HG03066 (cell line): ENCODE measurements around the gene BRD7.
"Not testable (repeated sequence)": the region's sequence is repeated elsewhere in the genome, so short reads cannot be mapped to it uniquely, and the experiment has no call there.

ENCODE experiments used
- ATAC-seq: cut with Tn5 transposase; IDR thresholded peaks from one replicate; pipeline ENCODE4 v1.9.1; 2021; ENCODE audit warnings: low read depth; ENCODE audit not compliant: unreplicated experiment

Gene BRD7

DNA sequence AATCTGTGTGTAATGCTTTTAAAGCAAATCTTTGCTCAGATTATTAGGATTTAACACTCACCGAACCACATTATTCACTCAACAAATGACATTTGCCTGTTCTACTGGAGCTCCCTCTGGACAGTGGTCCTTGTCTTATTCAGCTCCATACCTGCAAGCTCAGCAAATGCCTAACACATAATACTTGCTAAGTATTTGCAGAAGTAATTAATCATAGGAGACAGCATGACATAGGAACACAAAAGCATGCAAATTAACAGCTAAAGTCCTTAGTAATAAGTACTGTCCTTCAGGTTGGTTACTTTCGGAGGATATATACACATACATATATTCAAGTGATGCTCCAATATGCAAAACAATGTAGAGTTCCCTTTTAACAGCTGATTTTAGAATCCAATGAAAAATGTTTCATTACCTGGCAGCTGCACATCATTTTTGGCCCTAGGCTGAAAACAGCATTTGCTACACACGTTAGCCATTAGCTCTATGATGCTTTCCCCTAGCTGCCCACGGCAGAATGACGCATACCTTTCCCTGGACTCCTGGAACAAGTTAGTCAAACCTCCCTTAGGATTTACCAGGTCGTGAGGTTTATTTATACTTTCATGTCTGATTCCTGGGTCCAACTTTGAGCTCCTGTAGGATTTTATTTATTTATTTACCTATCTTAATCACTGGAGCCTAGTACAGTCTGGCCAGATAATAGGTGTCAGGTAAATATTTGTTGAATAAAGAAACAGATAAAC is 8.6 kb downstream of the BRD7 start:
- ATAC-seq, result no peak

DNA sequence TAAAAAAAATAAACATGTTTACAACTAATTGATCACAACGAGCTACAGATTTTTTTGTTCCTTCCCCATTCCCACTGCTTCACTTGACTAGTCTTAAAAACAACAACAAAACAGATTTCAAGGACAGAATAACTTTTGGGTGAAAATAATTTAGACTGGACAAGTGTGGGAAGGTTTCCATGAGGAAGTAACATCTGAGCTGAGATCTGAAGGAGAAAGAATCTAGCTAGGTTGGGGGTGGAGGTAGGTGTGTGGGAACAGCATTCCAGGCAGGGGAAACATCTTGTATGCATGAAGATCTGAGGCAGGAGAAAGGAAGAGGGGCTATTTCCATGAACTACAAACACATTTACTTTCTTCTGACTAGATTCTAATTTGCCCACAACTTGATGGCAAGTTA is 9.2 kb downstream of the BRD7 start:
- no peak for ATAC-seq

DNA sequence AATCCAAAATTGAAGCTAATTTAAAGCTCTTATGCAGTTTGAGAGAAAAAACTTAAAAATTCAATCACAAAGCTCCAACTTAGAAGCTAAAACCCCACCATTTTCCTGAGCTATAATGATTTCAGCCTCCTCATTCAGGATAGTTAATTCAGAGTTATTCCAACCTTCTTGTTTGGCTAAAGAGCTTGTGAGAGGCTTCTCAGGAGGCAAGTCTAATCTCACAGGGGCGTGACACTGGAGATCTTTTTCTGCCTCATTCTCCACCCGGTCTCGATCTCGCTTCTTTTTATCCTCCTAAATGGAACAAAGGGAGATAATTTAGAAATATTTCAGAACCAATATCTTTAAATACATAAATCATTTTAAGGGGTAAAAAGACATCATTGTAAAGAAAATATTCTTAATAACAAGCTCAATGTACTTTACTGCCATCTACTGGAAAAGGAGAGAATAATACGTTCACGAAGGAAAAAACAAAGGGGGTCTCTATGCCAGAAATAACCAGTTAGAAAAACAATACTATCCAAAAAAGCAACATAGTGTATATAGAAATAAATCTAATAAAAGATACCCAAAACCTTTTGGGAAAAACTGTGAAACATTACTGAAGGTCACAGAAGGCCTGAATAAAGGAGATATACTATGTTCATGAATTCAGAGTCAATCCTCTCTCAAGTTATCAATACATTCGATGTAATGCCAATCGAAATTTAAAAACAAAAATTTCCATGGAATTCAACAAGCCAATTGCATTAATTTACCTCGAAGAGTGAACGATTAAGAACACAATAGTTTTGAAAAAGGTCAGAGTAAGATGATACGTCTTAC is 13.9 kb downstream of the BRD7 start:
- no peak for ATAC-seq

DNA sequence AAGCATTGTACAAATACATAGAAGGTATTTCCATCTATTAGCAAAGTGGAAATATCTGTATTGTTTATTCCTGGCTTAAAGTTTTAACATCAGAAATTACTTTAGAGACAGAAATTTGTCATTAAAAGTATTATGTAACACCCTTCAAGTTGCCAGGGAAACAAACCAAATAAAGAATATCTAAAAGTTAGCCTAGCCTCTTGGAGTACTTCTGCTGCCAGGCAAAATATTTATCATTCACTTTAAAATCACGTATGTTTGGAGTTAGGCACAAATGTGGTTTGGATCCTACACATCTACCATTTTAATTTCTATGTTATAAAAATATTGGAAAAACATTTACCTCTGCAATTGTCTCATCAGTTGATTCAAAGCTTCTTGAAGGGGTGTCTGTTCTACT is 14.7 kb downstream of the BRD7 start:
- no peak for ATAC-seq

DNA sequence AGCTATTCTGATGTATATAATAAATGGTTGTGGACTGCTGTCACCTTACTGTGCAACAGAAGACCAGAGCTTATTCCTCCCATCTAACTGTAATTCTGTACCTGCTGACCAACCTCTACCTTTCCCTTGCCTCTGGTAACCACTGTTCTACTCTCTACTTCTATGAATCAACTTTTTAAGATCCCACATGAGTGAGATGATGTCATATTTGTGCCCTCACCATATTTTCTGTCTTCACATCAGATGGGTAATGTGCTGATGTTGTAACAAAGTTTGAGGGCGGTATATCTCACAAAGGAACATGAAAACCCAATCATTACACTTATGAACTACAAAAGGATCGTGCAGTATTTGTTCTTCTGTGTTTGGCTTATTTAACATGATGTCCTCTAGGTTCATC is 16.8 kb downstream of the BRD7 start:
- no peak for ATAC-seq

DNA sequence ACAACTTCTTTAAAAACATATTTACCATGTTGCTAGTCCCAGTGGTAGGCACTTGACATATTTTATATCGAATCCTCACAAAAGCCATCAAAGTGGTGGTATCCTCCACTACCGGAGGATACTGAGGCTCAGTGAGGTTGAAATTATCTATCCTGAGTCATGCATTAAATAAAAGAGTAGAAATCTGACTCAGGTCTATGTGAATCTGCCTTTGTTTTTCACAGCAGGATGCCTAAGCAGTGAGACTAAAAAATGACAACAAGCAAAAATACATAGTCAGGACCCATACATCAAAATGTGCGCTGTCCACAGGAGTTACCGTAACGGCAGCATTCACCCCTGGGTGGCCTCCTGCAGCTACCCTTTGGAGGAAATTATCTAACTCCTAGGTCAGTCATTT is 17.7 kb downstream of the BRD7 start:
- no peak for ATAC-seq

DNA sequence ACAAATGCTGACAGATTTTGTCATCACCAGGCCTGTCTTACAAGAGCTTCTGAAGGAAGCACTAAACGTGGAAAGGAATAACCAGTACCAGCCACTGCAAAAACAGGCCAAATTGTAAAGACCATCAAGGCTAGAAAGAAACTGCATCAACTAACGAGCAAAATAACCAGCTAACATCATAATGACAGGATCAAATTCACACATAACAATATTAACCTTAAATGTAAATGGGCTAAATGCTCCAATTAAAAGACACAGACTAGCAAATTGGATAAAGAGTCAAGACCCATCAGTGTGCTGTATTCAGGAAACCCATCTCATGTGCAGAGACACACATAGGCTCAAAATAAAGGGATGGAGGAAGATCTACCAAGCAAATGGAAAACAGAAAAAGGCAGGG is 23.6 kb downstream of the BRD7 start:
- ATAC-seq, result not testable (repeated sequence)

DNA sequence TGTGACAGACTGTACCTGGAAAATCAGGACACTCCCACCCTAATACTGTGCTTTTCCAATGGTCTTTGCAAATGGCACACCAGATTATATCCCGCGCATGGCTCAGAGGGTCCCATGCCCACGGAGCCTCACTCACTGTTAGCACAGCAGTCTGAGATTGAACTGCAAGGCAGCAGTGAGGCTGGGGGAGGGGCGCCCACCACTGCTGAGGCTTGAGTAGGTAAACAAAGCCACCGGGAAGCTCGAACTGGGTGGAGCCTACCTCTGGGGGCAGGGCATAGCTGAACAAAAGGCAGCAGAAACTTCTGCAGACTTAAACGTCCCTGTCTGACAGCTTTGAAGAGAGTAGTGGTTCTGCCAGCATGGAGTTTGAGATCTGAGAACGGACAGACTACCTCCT is 25.2 kb downstream of the BRD7 start:
- ATAC-seq, result not testable (repeated sequence)

DNA sequence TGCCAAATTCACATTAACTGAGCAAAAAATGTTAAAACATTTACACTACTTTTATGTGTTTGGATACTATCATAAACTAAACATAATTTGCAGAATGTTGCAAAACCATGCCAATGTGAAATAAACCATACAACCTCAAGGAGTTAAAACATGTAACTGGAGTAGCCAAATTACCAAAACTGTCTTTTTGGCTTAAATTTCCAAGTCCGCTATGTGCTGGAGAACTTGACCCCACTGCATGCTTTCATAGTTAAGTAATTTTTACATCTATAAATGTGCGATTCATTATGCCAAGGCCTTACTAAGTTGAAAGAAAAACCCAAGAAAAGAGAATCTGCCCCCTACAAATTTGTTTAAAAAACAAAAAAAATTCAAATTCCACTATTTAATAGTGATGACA is 28.2 kb downstream of the BRD7 start:
- no peak for ATAC-seq

DNA sequence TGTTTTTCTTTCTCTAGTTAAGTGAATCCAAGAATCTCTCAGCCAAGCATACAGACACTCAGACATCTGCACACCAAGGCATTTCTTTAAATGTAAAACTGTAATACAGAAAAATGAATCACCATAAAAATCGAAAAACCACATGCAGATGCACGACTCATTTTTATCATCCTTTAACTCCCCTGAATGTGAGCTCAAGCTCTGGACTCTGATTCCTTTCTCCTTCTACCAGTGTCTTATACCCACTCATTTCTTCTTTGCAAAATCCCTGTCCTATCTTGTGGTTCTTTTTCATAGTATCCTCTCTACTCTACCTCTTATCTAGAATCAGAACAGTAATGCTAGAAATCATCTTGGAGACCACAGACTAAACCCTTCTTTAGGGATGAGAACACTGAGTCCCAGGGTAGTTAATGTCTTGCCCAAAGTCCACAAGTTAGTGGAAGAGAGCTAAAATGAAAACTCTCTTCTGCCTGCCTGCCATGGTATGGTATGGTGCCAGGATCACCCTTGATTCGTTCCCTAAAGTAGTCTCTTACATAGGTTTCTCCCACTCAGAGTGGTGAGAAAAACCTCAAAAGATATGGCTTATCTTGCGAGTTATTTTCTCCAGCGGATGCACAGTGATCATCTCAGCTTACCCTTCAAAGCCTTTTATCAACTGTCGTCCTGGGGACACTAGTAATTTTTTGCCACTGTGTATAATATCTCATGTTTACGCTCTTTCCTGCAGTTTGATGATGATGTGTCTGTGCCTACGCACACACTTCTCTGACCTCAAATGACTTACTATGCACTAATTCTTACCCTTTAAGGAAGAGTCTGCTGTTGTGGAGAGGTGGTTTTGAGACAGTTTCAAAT is 30.2 kb downstream of the BRD7 start:
- ATAC-seq, result no peak

DNA sequence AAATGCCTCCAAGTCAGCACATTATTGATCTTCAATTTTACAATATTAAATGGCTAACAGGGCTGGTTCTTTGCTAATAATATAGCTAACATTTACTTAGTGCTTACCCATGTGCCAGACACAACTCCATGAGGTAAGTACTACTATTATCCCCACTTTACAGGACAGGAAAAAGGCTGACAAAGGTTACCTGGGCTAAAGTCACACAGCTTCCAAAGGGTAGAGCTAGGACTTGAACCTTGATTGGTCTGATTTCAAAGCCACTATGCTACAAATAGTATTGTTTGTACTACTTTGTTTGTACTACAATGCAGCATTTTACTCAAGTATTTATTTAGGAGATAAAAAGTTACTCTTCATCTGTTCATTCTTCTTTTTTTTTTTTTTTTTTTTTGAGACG is 31.9 kb downstream of the BRD7 start:
- no peak for ATAC-seq

DNA sequence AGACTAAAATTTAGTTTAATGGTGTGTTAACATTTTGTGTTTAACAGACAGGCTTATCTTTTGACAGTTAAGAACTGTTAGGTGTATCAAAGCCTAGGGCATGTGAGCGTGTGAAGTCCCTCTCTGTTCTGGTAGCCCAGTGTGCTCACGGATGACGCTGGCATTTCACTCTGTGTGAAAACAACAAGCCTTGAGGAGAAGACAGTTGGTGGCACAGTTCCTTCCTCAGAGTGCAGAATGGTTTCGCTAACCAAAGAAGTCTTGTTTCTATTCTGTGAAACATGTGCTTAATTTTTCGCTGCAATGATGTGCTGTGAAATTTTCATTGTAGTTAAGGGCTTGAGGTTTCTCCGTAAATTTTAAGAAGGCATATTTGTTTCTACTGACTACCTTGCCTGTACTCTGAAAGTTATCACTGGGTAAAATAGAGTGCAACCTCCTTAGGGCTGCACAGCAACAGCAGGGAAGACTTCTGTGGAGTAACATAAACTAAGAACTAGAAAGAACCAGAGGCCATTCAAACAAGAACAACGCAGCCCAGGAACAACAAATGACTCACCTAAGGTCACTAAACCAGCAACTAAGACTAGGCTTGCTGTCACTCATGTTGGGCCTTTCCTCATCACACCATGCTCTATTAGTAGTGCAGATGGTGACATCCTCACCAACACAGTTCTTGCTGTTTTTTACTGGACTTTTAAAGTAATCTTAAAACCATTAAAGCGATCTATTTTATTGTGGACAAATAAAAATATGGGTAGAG is 33.4 kb downstream of the BRD7 start:
- no peak for ATAC-seq

DNA sequence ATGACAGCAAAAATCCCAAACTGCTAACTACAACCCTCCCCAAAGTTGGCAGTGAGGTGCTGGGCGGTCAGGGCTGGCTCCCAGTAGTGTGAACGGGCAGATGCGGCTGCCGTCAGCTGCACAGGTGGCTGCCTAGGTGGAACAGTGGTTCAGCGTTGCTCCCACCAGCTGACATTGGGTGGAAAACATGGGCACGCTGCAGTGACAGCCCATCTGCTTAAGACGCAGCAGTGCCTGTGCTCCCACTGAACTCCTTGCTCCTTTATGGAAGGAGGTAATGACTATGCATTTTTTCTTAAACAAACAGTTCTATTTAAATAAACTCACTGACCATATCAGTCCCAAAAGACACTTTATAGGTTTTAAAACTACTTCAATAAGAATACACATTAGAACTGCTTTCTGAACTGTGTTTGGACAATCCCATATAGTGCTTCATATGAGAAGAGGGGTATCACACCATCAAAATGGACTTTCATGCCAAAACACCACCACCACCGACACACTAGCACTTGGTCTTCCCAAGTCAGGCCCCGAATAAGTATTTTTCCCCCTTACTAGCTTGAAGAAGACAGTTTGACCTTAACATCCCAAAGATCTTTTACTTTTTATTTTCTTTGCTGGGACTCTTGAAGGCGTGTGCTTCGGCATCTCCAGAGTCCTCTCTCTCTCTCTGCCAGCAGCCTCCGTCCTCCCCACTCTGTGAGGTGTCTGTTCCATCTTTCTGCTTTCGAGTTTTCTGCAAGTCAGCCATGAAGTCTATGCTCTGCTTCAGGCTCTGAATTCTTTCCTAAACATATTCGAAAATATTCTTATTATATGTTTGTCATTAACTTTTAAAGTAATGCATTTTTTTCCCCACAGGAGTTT is 34.4 kb downstream of the BRD7 start:
- ATAC-seq, result no peak

DNA sequence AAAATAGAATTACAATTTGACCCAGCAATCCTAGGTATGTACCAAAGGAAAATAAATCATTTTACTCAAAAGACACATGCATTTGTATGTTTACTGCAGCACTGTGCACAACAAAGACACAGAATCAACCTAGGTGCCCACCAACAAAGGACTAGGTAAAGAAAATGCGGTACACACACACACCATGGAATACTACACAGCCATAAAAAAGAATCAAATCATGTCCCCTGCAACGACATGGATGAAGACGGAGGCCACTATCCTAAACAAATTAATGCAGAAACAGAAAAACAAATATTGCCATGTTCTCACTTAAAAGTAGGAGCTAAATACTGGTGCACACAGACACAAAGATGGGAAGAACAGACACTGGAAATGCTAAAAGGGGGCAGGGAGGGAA is 36.2 kb downstream of the BRD7 start:
- ATAC-seq, result no peak

DNA sequence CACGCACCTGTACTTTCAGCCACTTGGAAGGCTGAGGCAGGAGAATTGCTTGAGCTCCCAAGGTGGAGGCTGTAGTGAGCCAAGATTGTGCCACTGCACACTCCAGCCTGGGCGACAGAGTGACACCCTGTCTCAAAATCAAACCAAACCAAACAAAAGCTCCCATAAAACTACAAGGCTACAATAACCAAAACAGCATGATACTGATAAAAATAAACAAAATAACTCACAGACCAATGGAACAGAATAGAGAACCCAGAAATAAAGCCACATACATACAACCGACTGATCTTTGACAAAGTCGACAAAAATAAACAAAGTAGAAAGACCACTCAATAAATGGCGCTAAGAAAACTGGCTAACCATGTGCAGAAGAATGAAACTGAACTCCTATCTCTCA is 37.2 kb downstream of the BRD7 start:
- ATAC-seq, result no peak

DNA sequence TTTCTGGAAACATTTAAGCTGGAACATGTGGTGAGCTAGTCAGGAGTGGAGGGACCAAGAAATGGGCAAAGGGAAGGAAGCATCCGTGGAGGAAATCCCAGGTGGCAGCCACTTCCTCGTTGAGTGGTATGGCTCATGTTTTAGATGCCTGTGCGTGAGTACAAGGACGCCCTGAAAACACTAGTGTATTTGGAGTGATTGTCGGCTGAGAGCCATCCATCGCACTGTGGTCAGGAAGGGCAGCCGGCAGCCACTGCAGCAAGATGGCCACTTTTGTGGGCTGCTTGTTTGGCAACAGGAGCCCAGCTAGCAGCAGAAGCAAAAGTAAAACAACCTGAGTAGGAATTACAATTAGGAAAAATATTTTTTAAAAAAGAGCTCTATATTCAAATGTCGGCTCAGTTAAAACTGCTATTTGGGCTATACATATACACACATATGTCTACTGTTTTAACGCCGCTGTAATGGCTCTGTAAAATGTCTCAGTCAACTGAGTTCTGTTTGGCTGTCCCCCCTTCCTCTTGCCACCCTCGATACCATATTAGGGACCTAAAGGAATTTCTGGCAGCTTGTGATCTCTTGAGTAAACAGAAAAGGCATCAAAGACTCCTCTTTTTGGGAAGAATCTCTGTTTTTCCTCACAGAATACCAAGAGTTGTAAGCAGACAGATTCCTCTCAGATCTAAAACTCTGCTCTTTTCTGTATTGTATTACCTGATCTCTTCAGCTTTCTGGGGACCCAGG is 39.2 kb downstream of the BRD7 start:
- ATAC-seq, result no peak

DNA sequence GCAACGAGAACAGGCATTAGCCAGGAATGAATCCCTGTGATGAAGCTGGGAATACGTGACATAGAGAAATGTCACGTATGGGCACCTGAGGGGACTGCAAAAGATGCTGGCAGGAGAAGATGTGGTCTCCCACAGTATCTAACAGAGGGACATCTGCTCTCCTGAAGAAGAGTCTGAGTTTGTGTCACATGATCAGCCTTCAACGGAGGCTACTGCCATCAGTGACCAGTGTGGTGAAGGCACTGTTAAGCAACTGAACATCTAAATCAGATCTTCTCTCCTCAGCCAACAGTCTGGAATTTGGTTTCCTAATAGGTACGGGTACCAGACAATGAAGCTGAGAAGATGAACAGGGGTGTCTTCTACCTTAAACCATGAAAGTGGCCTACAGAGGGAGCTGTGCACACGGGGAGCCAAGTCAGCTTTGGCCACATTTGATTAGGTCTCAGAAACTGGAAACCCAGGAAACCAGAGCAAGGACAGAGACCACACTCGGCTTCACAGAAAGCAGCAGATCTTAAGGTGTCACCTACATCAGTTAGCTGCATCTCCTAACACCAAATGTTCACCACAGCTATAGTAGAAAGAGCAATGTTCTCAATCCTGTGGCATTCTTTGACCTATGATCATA is 41.8 kb downstream of the BRD7 start:
- ATAC-seq, result peak; percentile 62

DNA sequence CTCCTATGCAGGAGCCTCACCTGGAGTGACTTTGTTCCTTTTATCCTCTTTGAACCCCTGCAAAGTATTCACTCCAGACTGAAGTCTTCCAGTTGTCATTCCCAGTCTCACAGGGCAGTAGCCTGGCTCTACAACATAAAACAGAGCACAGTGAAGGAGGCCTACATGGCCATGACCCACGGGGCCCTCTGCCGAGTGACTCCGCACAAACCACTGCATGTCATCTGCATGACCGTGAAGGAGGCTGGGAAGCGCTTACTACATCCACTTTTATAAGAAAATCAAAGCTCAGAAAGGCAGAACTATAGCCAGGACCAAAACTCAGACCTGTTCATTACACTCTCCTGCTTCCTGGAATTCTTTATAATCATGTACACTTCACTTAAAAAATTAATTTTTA is 42.5 kb downstream of the BRD7 start:
- no peak for ATAC-seq
